ENCODE data around the gene CSNK1G1.

DNA sequence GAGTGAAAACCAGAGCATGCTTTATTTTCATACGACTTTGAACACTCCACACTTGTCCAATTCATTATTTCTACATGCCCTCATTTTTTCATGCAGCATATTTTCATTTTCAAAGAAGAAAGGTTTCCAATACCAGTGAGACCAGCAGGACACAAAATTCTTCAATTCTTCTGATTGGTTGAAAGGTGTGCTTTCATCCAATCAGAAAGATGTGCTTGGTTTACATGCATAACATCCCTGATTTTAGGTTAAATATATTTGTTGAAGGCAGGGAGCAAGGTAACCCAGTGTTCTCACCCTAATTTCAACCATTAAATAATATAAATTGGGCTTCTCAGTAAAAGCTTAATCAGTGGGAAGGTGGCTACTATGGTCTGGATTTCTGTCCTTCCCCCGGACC, 145.6 kb downstream of the CSNK1G1 start:
- TF ChIP-seq, protein P1, sequence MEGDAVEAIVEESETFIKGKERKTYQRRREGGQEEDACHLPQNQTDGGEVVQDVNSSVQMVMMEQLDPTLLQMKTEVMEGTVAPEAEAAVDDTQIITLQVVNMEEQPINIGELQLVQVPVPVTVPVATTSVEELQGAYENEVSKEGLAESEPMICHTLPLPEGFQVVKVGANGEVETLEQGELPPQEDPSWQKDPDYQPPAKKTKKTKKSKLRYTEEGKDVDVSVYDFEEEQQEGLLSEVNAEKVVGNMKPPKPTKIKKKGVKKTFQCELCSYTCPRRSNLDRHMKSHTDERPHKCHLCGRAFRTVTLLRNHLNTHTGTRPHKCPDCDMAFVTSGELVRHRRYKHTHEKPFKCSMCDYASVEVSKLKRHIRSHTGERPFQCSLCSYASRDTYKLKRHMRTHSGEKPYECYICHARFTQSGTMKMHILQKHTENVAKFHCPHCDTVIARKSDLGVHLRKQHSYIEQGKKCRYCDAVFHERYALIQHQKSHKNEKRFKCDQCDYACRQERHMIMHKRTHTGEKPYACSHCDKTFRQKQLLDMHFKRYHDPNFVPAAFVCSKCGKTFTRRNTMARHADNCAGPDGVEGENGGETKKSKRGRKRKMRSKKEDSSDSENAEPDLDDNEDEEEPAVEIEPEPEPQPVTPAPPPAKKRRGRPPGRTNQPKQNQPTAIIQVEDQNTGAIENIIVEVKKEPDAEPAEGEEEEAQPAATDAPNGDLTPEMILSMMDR (IDR thresholded peaks at IDR 0.05): no peak
- no peak for TF ChIP-seq POLR2A (IDR thresholded peaks at IDR 0.05)
